ENCODE measurements around the gene TBXA2R. TPM values are rescaled to one million over a fixed set of nuclear protein-coding genes. Genes with fewer than 3 reads are reported as not detected.

Gene TBXA2R
- total and polyA plus RNA-seq, 2 of the 8 experiments (the other 6 are each of a cell fraction or from before 2014, with no cell fraction given): 0.39 to 0.50 TPM

DNA sequence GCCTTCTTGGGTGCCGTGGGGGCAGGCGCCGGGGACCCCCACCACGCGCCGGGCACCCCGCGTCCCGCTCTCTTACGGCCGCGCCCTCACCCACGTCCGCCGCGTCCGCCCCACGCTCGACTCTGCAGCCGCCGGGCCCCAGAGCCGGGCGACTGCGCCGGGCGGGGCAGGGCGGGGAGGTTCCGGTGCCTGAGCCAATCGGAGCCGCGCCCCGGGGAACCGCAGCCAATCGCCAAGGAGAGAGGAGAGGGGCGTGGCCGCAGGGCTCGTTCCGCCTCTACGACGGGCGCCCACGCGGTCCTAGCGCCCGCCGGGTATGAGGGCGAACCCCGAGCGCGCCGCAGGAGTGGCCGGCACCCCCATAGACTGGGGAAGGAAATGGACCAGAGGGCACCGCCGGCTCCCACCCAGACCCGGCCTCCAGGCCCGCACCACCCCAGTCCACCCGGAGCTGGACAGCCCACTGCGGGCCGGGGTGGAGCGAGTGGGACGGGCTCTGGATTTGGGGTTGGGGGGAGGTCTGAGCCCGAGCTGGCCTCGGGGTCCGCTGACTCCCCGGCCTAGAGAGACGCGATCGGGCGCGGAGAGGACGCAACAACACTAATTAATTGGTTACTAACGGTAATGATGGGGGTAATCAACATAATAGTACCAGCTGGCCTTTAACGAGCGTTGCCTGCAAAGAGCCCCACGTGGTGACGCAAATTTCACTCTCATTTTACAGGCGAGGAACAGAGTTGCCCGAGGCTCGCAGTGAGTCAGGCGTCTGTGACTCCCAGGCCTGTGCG is 49.0 kb downstream of the TBXA2R start, which contains the start of gene MFSD12:
MFSD12 (minus strand) TSS at position 126 of the 788 bp plus-strand sequence. CDS start 183 bp downstream, outside the sequence.
- Histone ChIP-seq H3K23ac (ENCODE audit: insufficient read length) (no peak within 1 kb of the TSS), H2BK15ac (ENCODE audit: low read length) (no peak within 1 kb of the TSS; the same call in 1 of the 2 replicates), H2BK5ac (ENCODE audit: low read depth, low read length) (no peak within 1 kb of the TSS), H4K5ac (ENCODE audit: insufficient read length, low read depth, low read length) (no peak within 1 kb of the TSS), H3K4me1 (replicated peaks in 1 of 4; ENCODE audit: control insufficient read depth in 3 of 4, insufficient read depth in 4 of 4, low read length in 3 of 4) (peaks cover 0 to 8% (median 6%) of the 10 kb centered on the region in 4 experiments; a peak in 5 of 7 replicates), H3K27me3 (replicated peaks in 1 of 4; ENCODE audit: control insufficient read depth in 3 of 4, extremely low read depth in 1 of 4, insufficient read depth in 3 of 4, low read length in 3 of 4) (peaks cover 0 to 15% (median 7%) of the 10 kb centered on the region in 4 experiments; a peak in 4 of 7 replicates), H4K8ac (ENCODE audit: extremely low read depth, insufficient read depth, low read length) (peak within 1 kb of the TSS; percentile 51; the same call in 1 of the 2 replicates), H3K56ac (replicated peaks; ENCODE audit: insufficient read length, low read depth, low read length) (no peak within 1 kb of the TSS), H3K79me2 (ENCODE audit: control insufficient read depth in 1 of 2, insufficient read depth in 2 of 2, low read length in 2 of 2) (peaks cover 0 to 8% of the 10 kb centered on the region in 2 experiments; a peak in 1 of 4 replicates), H2BK20ac (ENCODE audit: low read length) (no peak within 1 kb of the TSS), H3K27ac (ENCODE audit: low read depth, low read length) (no peak within 1 kb of the TSS), H3K23me2 (ENCODE audit: low read depth, low read length) (peaks cover 11% of the 10 kb centered on the region), H4K91ac (replicated peaks; ENCODE audit: insufficient read length, low read length) (no peak within 1 kb of the TSS), H3K9ac (replicated peaks in 1 of 4; ENCODE audit: extremely low read depth in 1 of 4, low read depth in 3 of 4, low read length in 3 of 4) (peak within 1 kb of the TSS; percentile 7 to 66 (median 27); a peak in 6 of 7 replicates), H3K4me3 (ENCODE audit: extremely low read depth in 1 of 4, insufficient read depth in 2 of 4, low read depth in 3 of 4, low read length in 4 of 4) (peak within 1 kb of the TSS; percentile 67 to 76 (median 72)), H4K20me1 (replicated peaks in 1 of 2; ENCODE audit: control insufficient read depth in 1 of 2, insufficient read depth in 2 of 2, low read length in 2 of 2) (peaks cover 10 to 16% of the 10 kb centered on the region in 2 experiments), H3K36me3 (ENCODE audit: control insufficient read depth in 2 of 4, insufficient read depth in 4 of 4, low read length in 3 of 4) (no peaks in the 10 kb centered on the region), H2BK12ac (ENCODE audit: low read depth, low read length) (no peak within 1 kb of the TSS), H3K4ac (replicated peaks; ENCODE audit: insufficient read length, low read depth, low read length) (no peak within 1 kb of the TSS), H3K18ac (ENCODE audit: extremely low read depth, low read length) (no peak within 1 kb of the TSS; the same call in none of the 2 replicates), H3K79me1 (ENCODE audit: low read depth, low read length) (peaks cover 5% of the 10 kb centered on the region), H2AFZ (ENCODE audit: low read length) (peak within 1 kb of the TSS; percentile 96), H3K9me3 (ENCODE audit: insufficient read depth in 2 of 2, low read depth in 1 of 2, low read length in 1 of 2) (no peaks in the 10 kb centered on the region), H3K4me2 (ENCODE audit: insufficient read depth in 1 of 2, low read depth in 2 of 2, low read length in 2 of 2) (peak within 1 kb of the TSS; percentile 63 to 92), H2AK5ac (ENCODE audit: low read depth, low read length) (no peak within 1 kb of the TSS), H3K14ac (ENCODE audit: insufficient read length) (no peak within 1 kb of the TSS), H2BK120ac (replicated peaks; ENCODE audit: low read depth, low read length) (no peak within 1 kb of the TSS)
- peak; percentile 68 to 96 for DNase-seq (ENCODE audit: low read depth in 1 of 2, low spot score in 2 of 2)
- WGBS, 2 experiments (ENCODE audit: extremely low coverage in 1 of 2, insufficient coverage in 1 of 2, insufficient read length in 1 of 2, insufficient replicate concordance in 2 of 2, low coverage in 1 of 2, low lambda C conversion rate in 2 of 2, missing lambda C conversion rate in 1 of 2): 3% methylated on average over 30 of the region's 81 CpGs; no CpG with 5 or more reads in 1 of the 2 experiments
- no peak for FAIRE-seq
- ChIA-PET CTCF (ENCODE audit: partially characterized antibody) (interaction anchor here (0.8 to 8.5 kb wide), 10 partner anchors 10 to 96 kb away, joined by 3 to 66 read pairs (median 4); no protein-coding TSS in a partner anchor), POLR2A (ENCODE audit: partially characterized antibody) (interaction anchor here (0.8 to 2.3 kb wide), 9 partner anchors 9 to 161 kb away, joined by 3 to 12 read pairs (median 5); partner anchors contain the start of genes HMG20B and TEKTIP1)
- TF ChIP-seq, protein P1, sequence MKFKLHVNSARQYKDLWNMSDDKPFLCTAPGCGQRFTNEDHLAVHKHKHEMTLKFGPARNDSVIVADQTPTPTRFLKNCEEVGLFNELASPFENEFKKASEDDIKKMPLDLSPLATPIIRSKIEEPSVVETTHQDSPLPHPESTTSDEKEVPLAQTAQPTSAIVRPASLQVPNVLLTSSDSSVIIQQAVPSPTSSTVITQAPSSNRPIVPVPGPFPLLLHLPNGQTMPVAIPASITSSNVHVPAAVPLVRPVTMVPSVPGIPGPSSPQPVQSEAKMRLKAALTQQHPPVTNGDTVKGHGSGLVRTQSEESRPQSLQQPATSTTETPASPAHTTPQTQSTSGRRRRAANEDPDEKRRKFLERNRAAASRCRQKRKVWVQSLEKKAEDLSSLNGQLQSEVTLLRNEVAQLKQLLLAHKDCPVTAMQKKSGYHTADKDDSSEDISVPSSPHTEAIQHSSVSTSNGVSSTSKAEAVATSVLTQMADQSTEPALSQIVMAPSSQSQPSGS (IDR thresholded peaks at IDR 0.05; ENCODE audit: low read length): no peak
- TF ChIP-seq POU5F1 (IDR thresholded peaks at IDR 0.05; ENCODE audit: low read depth, low read length) (no peak), JUN (IDR thresholded peaks at IDR 0.05; ENCODE audit: low read depth, low read length) (no peak), CBX5 (IDR thresholded peaks at IDR 0.05; ENCODE audit: low read depth, low read length) (no peak), KDM1A (IDR thresholded peaks at IDR 0.05; ENCODE audit: borderline replicate concordance, low read length) (peak; percentile 69; the same call in 1 of the 2 replicates), SP1 (IDR thresholded peaks at IDR 0.05; ENCODE audit: low read depth, low read length) (peak; percentile 93), FOSL1 (IDR thresholded peaks at IDR 0.05; ENCODE audit: insufficient read depth, low read depth, low read length) (peak; percentile 96)
- TF ChIP-seq, protein P2, sequence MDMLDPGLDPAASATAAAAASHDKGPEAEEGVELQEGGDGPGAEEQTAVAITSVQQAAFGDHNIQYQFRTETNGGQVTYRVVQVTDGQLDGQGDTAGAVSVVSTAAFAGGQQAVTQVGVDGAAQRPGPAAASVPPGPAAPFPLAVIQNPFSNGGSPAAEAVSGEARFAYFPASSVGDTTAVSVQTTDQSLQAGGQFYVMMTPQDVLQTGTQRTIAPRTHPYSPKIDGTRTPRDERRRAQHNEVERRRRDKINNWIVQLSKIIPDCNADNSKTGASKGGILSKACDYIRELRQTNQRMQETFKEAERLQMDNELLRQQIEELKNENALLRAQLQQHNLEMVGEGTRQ (IDR thresholded peaks at IDR 0.05; ENCODE audit: low read length): no peak
